ENCODE data around the gene GPX4. TPM values are rescaled to one million over a fixed set of nuclear protein-coding genes. Genes with fewer than 3 reads are reported as not detected.

GPX4 gene
- total and polyA plus RNA-seq, 2 of the 13 experiments (the other 11 are each of a cell fraction or from before 2014, with no cell fraction given): 535 to 613 TPM

DNA sequence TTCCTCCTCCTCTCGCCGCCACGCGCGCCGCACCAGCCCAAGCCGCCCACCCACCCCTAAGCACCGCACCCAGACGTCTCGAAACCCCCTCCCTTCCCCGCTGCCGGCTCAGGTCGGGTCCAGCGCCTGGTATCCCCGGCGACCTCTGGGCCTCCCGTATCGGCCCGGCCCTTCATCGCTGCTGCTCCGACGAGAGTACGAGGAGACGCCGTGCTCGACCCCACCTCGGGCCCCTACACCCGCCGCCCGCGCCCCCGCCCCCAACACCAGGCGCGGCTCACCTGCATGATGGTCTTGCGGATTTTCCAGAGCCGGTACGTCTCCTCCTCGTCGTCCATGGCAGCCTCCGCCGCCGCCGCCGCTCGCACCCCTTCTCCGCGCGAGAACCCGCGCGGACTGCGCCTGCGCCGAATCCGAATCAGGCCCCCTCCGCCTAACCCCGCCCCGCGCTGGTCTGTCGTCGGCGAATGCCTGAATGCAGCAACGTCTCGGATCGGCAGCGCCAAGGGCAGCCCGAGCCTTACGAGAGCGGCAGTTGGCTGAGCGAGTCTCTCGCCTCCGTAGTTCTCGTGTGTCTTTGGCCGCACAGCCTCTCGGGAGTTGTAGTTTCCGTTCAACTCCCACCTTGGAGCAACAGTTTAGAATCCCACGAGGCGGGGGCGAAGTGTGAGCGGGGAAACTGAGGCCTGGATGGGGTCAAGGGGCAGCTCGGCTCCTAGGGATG, 8.7 kb upstream of the GPX4 start, which contains the start of gene POLR2E (continued):
- no peak for TF ChIP-seq FOXO4 (CRISPR knock-in tag; conservative IDR thresholded peaks at IDR 0.05)
- no peak for TF ChIP-seq KDM5B (CRISPR knock-in tag; IDR thresholded peaks at IDR 0.05; ENCODE audit: borderline replicate concordance)
- peak; percentile 38; the same call in 1 of the 2 replicates for TF ChIP-seq MAZ (IDR thresholded peaks at IDR 0.05; ENCODE audit: borderline replicate concordance, low read depth, low read length)
- TF ChIP-seq MAZ (CRISPR knock-in tag; IDR thresholded peaks at IDR 0.05; ENCODE audit: low read depth): peak; percentile 77
- TF ChIP-seq U2AF2 (IDR thresholded peaks at IDR 0.05; ENCODE audit: low read depth, low read length): no peak
- TF ChIP-seq PAWR (CRISPR knock-in tag; IDR thresholded peaks at IDR 0.05; ENCODE audit: borderline replicate concordance): no peak
- TF ChIP-seq FUBP1 (CRISPR knock-in tag; IDR thresholded peaks at IDR 0.05; ENCODE audit: borderline replicate concordance): no peak
- TF ChIP-seq, protein P1, sequence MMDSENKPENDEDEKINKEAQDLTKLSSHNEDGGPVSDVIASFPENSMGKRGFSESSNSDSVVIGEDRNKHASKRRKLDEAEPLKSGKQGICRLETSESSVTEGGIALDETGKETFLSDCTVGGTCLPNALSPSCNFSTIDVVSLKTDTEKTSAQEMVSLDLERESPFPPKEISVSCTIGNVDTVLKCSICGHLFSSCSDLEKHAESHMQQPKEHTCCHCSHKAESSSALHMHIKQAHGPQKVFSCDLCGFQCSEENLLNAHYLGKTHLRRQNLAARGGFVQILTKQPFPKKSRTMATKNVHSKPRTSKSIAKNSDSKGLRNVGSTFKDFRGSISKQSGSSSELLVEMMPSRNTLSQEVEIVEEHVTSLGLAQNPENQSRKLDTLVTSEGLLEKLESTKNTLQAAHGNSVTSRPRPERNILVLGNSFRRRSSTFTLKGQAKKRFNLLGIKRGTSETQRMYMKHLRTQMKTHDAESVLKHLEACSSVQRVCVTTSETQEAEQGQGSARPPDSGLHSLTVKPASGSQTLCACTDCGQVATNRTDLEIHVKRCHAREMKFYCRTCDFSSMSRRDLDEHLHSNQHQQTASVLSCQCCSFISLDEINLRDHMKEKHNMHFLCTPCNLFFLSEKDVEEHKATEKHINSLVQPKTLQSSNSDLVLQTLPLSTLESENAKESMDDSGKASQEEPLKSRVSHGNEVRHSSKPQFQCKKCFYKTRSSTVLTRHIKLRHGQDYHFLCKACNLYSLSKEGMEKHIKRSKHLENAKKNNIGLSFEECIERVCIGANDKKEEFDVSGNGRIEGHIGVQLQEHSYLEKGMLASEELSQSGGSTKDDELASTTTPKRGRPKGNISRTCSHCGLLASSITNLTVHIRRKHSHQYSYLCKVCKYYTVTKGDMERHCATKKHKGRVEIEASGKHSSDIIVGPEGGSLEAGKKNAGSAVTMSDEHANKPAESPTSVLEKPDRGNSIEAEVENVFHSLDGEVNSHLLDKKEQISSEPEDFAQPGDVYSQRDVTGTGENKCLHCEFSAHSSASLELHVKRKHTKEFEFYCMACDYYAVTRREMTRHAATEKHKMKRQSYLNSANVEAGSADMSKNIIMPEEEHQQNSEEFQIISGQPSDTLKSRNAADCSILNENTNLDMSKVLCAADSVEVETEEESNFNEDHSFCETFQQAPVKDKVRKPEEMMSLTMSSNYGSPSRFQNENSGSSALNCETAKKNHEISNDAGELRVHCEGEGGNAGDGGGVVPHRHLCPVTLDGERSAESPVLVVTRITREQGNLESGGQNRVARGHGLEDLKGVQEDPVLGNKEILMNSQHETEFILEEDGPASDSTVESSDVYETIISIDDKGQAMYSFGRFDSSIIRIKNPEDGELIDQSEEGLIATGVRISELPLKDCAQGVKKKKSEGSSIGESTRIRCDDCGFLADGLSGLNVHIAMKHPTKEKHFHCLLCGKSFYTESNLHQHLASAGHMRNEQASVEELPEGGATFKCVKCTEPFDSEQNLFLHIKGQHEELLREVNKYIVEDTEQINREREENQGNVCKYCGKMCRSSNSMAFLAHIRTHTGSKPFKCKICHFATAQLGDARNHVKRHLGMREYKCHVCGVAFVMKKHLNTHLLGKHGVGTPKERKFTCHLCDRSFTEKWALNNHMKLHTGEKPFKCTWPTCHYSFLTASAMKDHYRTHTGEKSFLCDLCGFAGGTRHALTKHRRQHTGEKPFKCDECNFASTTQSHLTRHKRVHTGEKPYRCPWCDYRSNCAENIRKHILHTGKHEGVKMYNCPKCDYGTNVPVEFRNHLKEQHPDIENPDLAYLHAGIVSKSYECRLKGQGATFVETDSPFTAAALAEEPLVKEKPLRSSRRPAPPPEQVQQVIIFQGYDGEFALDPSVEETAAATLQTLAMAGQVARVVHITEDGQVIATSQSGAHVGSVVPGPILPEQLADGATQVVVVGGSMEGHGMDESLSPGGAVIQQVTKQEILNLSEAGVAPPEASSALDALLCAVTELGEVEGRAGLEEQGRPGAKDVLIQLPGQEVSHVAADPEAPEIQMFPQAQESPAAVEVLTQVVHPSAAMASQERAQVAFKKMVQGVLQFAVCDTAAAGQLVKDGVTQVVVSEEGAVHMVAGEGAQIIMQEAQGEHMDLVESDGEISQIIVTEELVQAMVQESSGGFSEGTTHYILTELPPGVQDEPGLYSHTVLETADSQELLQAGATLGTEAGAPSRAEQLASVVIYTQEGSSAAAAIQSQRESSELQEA (CRISPR knock-in tag; IDR thresholded peaks at IDR 0.05; ENCODE audit: not compliant biosample characterization): no peak
- TF ChIP-seq FIP1L1 (IDR thresholded peaks at IDR 0.05; ENCODE audit: borderline replicate concordance, insufficient read depth, low read depth, low read length): no peak
- no peak for TF ChIP-seq MTF2 (CRISPR knock-in tag; IDR thresholded peaks at IDR 0.05; ENCODE audit: borderline replicate concordance)
- TF ChIP-seq JUND (CRISPR knock-in tag; IDR thresholded peaks at IDR 0.05): no peak
- peak; percentile 79 for TF ChIP-seq ELF1 (CRISPR knock-in tag; IDR thresholded peaks at IDR 0.05)
- TF ChIP-seq ZNF282 (IDR thresholded peaks at IDR 0.05; ENCODE audit: partially characterized antibody): no peak
- TF ChIP-seq PHF21A (CRISPR knock-in tag; IDR thresholded peaks at IDR 0.05): no peak
- no peak for TF ChIP-seq ZNF879 (CRISPR knock-in tag; IDR thresholded peaks at IDR 0.05)
- TF ChIP-seq KLF11 (CRISPR knock-in tag; IDR thresholded peaks at IDR 0.05): peak; percentile 76; the same call in 1 of the 2 replicates
- no peak for TF ChIP-seq ZNF569 (CRISPR knock-in tag; IDR thresholded peaks at IDR 0.05; ENCODE audit: borderline replicate concordance)
- TF ChIP-seq MIER2 (CRISPR knock-in tag; IDR thresholded peaks at IDR 0.05): no peak
